ENCODE measurements around the gene ABCB10. TPM values are rescaled to one million over a fixed set of nuclear protein-coding genes. Genes with fewer than 3 reads are reported as not detected.

The ABCB10 gene
- total RNA-seq, 1 donor from 2014 or later = 16.4 TPM

- H3K27ac Mint-ChIP-seq = peak overlapping the region; percentile 54
- H3K4me3 Mint-ChIP-seq = peak overlapping the region; percentile 75
- DNase-seq (ENCODE audit: low spot score in 2 of 2, unreplicated experiment in 2 of 2) = peak; percentile 35 to 63
- no peak for TF ChIP-seq CTCF (IDR thresholded peaks at IDR 0.05; ENCODE audit: unreplicated experiment)
- no peaks in the 10 kb centered on the region for H3K27me3 Mint-ChIP-seq (ENCODE audit: low read depth)
- no peaks in the 10 kb centered on the region for H3K36me3 Mint-ChIP-seq
- peaks cover 26% of the 10 kb centered on the region for H3K4me1 Mint-ChIP-seq
- H3K9me3 Mint-ChIP-seq = no peaks in the 10 kb centered on the region
Measured at GRCh38 chr1:229557913-229558414, 543 bp downstream of the ABCB10 start.

GRCh38 chr1:229557200-229557850 lies 1.2 kb downstream of the ABCB10 start:
- no peaks in the 10 kb centered on the region for H3K9me3 Mint-ChIP-seq
- peak overlapping the region; percentile 54 for H3K27ac Mint-ChIP-seq
- DNase-seq (ENCODE audit: low spot score in 2 of 2, unreplicated experiment in 2 of 2) = no peak

DNA sequence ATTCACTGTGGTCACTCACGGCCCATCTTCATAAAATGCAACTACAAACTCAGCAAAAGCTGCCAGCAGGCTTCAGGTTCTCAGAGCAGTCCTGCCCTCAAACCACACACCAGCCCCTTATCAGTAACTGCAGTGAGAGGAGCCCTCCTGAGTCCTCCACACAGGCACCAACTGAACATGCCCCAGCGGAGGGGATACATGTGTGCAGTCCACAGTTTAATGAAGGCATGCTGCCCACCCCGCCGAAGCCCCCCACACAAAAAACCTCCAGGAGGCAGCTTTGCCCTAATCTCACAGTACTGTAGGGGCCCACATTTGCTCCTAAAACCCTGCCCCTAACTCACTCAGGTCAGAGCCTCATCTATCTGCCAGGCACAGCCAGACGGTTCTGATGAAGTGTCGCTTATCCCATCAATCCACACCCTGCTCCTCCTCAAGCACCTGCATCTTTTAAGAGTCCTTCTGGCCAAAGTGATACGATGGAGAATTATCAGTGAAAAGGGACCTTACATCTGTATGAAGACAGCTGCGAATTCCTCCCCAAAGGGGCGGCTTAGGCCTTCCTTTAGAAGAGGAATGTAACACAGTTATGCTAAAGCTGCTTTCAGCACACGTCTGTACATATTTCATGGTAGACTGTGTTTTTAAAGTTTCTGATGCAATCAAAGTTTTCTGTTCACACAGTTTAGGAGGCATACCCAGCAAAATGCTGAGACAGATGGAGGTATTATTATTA lies 3.5 kb downstream of the ABCB10 start:
- Mint-ChIP-seq H3K9me3 (no peaks in the 10 kb centered on the region), H3K36me3 (no peaks in the 10 kb centered on the region), H3K4me3 (no peak overlapping the region), H3K4me1 (peaks cover 28% of the 10 kb centered on the region), H3K27ac (no peak overlapping the region), H3K27me3 (ENCODE audit: low read depth) (no peaks in the 10 kb centered on the region)
- no peak for TF ChIP-seq CTCF (IDR thresholded peaks at IDR 0.05; ENCODE audit: unreplicated experiment)
- DNase-seq (ENCODE audit: low spot score in 2 of 2, unreplicated experiment in 2 of 2) = no peak

More at GRCh38 chr1:229557200-229557850, 1.2 kb downstream of the ABCB10 start:
- Mint-ChIP-seq H3K27me3 (ENCODE audit: low read depth) (no peaks in the 10 kb centered on the region), H3K4me1 (peaks cover 26% of the 10 kb centered on the region), H3K36me3 (no peaks in the 10 kb centered on the region), H3K4me3 (peak overlapping the region; percentile 75)
- no peak for TF ChIP-seq CTCF (IDR thresholded peaks at IDR 0.05; ENCODE audit: unreplicated experiment)

- DNase-seq (ENCODE audit: low spot score in 2 of 2, unreplicated experiment in 2 of 2) = no peak
- peaks cover 27% of the 10 kb centered on the region for H3K4me1 Mint-ChIP-seq
- no peak overlapping the region for H3K4me3 Mint-ChIP-seq
- TF ChIP-seq CTCF (IDR thresholded peaks at IDR 0.05; ENCODE audit: unreplicated experiment) = no peak
- H3K27me3 Mint-ChIP-seq (ENCODE audit: low read depth) = no peaks in the 10 kb centered on the region
- no peaks in the 10 kb centered on the region for H3K9me3 Mint-ChIP-seq
- H3K27ac Mint-ChIP-seq = no peak overlapping the region
- H3K36me3 Mint-ChIP-seq = no peaks in the 10 kb centered on the region
Measured at GRCh38 chr1:229553621-229554130, 4.8 kb downstream of the ABCB10 start.

- no peak for DNase-seq (ENCODE audit: low spot score in 2 of 2, unreplicated experiment in 2 of 2)
- TF ChIP-seq CTCF (IDR thresholded peaks at IDR 0.05; ENCODE audit: unreplicated experiment) = no peak
- Mint-ChIP-seq H3K9me3 (no peaks in the 10 kb centered on the region), H3K27ac (no peak overlapping the region), H3K27me3 (ENCODE audit: low read depth) (no peaks in the 10 kb centered on the region), H3K4me1 (peaks cover 27% of the 10 kb centered on the region), H3K4me3 (no peak overlapping the region), H3K36me3 (peaks cover under 1% of the 10 kb centered on the region)
Measured at GRCh38 chr1:229552732-229553131, 5.8 kb downstream of the ABCB10 start.

All from mesothelial cell of epicardium (in vitro differentiated cells).